ENCODE measurements around the gene CRIP3. TPM values are rescaled to one million over a fixed set of nuclear protein-coding genes. Genes with fewer than 3 reads are reported as not detected.

CRIP3 gene
- total and polyA plus RNA-seq, 2 donors (not counting 3 experiments of a cell fraction or from before 2014, with no cell fraction given) = not detected

- no peaks in the 10 kb centered on the region for H3K79me2 ChIP-seq (ENCODE audit: control insufficient read depth, insufficient read depth, low read length)
- H3K9ac ChIP-seq (replicated peaks; ENCODE audit: extremely low read depth, insufficient read depth, low read length) = no peak overlapping the region
- ChIA-PET CTCF (no interaction called here), POLR2A (no interaction called here)
- dilution Hi-C loops (cut with MboI; ENCODE audit: extremely low pct_ligation_motif_present, low sequenced_read_pairs) = no loop called here
- H3K27me3 ChIP-seq (ENCODE audit: control insufficient read depth in 2 of 2, insufficient read depth in 2 of 2, low read length in 2 of 2) = peaks cover under 1 to 2% of the 10 kb centered on the region in 2 experiments
- H3K27ac ChIP-seq (ENCODE audit: insufficient read depth, low read depth, low read length) = no peak overlapping the region
- no peaks in the 10 kb centered on the region for H3K36me3 ChIP-seq (ENCODE audit: control insufficient read depth in 2 of 2, extremely low read depth in 1 of 2, insufficient read depth in 2 of 2, low read length in 2 of 2)
- H3K9me1 ChIP-seq (replicated peaks; ENCODE audit: control insufficient read depth, extremely low read depth, insufficient read depth, low read length) = no peaks in the 10 kb centered on the region
- no peak overlapping the region for H3K4me3 ChIP-seq (replicated peaks in 1 of 3; ENCODE audit: insufficient read depth in 1 of 3, low read depth in 1 of 3, low read length in 3 of 3)
- no peaks in the 10 kb centered on the region for H3K9me3 ChIP-seq (replicated peaks; ENCODE audit: control insufficient read depth, insufficient read depth, low read length)
- H4K20me1 ChIP-seq (replicated peaks; ENCODE audit: control insufficient read depth, extremely low read depth, insufficient read depth, low read length) = no peaks in the 10 kb centered on the region
- H3K4me2 ChIP-seq (ENCODE audit: insufficient read depth, low read length) = no peak overlapping the region
- no TSS peak for BruUV-seq (replicated peaks)
- no peak for DNase-seq (ENCODE audit: low read depth, low spot score)
- intact Hi-C loops (cut with micrococcal nuclease) = no loop called here
- no peak for FAIRE-seq
- H3K4me1 ChIP-seq (ENCODE audit: control insufficient read depth, extremely low read depth, insufficient read depth, low read length) = no peaks in the 10 kb centered on the region
- TF ChIP-seq MYC (IDR thresholded peaks at IDR 0.05; ENCODE audit: low read depth, low read length) (no peak), GATA2 (IDR thresholded peaks at IDR 0.05; ENCODE audit: insufficient read depth, insufficient read length, low read depth, low read length) (no peak), JUN (IDR thresholded peaks at IDR 0.05; ENCODE audit: borderline replicate concordance, insufficient read depth, insufficient read length, low read depth) (no peak), POLR2A (IDR thresholded peaks at IDR 0.05; ENCODE audit: low read depth, low read length) (no peak), CTCF (IDR thresholded peaks at IDR 0.05; ENCODE audit: extremely low read depth in 1 of 2, insufficient read depth in 1 of 2, low read depth in 1 of 2, low read length in 2 of 2) (no peak), MAX (IDR thresholded peaks at IDR 0.05; ENCODE audit: insufficient read depth, insufficient read length) (no peak), FOS (IDR thresholded peaks at IDR 0.05; ENCODE audit: borderline replicate concordance, insufficient read depth, low read length) (no peak), POLR2AphosphoS5 (IDR thresholded peaks at IDR 0.05; ENCODE audit: insufficient read depth, low read depth, low read length) (no peak), EZH2 (IDR thresholded peaks at IDR 0.05; ENCODE audit: borderline replicate concordance, low read depth, low read length, severe bottlenecking) (no peak)
- H2AFZ ChIP-seq (ENCODE audit: low read depth, low read length) = no peak overlapping the region
Observed at GRCh38 chr6:43256670-43257366, 51.8 kb downstream of the CRIP3 start.

Small RNAs within 50 kb of the gene (small RNA-seq; reads per million reads assigned to genes)
- gene RPL12P47 (ENCODE audit: insufficient read depth, insufficient read length, low read depth, low replicate concordance) = not detected

Other genes with a start within 250 kb of the CRIP3 start
- gene MRPL2, start 249.4 kb downstream of the CRIP3 start, total RNA-seq = 59.7 and 63.6 TPM in 2 replicates
- 37.6 and 43.1 TPM in 2 replicates for gene MRPL2, start 249.4 kb downstream of the CRIP3 start, polyA plus RNA-seq
- 26.8 and 26.9 TPM in 2 replicates for gene KLC4, start 249.2 kb downstream of the CRIP3 start, total RNA-seq
- gene KLC4, start 249.2 kb downstream of the CRIP3 start, polyA plus RNA-seq = 17.4 and 17.7 TPM in 2 replicates
- 65.3 and 65.6 TPM in 2 replicates for gene PTK7, start 232.5 kb downstream of the CRIP3 start, total RNA-seq
- 41.9 and 44.6 TPM in 2 replicates for gene PTK7, start 232.5 kb downstream of the CRIP3 start, polyA plus RNA-seq
- 34.4 and 36.2 TPM in 2 replicates for gene SRF, start 137.6 kb downstream of the CRIP3 start, total RNA-seq
- gene SRF, start 137.6 kb downstream of the CRIP3 start, polyA plus RNA-seq = 55.8 and 61.5 TPM in 2 replicates
- 43.9 and 46.0 TPM in 2 replicates for gene CUL9, start 126.6 kb downstream of the CRIP3 start, total RNA-seq
- 36.5 and 38.7 TPM in 2 replicates for gene CUL9, start 126.6 kb downstream of the CRIP3 start, polyA plus RNA-seq
- 34.3 and 37.7 TPM in 2 replicates for gene DNPH1, start 79.3 kb downstream of the CRIP3 start, total RNA-seq
- gene DNPH1, start 79.3 kb downstream of the CRIP3 start, polyA plus RNA-seq = 120 and 131 TPM in 2 replicates
- 0.12 TPM in 1 of 2 replicates, not detected in the other for gene TTBK1, start 65.3 kb downstream of the CRIP3 start, total RNA-seq
- 0.06 TPM in 2 replicates for gene TTBK1, start 65.3 kb downstream of the CRIP3 start, polyA plus RNA-seq
- gene SLC22A7, start 10.6 kb downstream of the CRIP3 start, total RNA-seq = not detected in 2 replicates
- gene SLC22A7, start 10.6 kb downstream of the CRIP3 start, polyA plus RNA-seq = not detected in 2 replicates
- 13.0 and 13.6 TPM in 2 replicates for gene ZNF318, start 60.8 kb upstream of the CRIP3 start, total RNA-seq
- gene ZNF318, start 60.8 kb upstream of the CRIP3 start, polyA plus RNA-seq = 7.1 and 7.8 TPM in 2 replicates
- gene ABCC10, start 118.7 kb upstream of the CRIP3 start, total RNA-seq = 34.8 and 37.9 TPM in 2 replicates
- 29.2 and 32.9 TPM in 2 replicates for gene ABCC10, start 118.7 kb upstream of the CRIP3 start, polyA plus RNA-seq
- not detected in 2 replicates for gene DLK2, start 146.7 kb upstream of the CRIP3 start, total RNA-seq
- 0.36 and 0.38 TPM in 2 replicates for gene DLK2, start 146.7 kb upstream of the CRIP3 start, polyA plus RNA-seq
- gene TJAP1, start 168.7 kb upstream of the CRIP3 start, total RNA-seq = 31.8 and 33.1 TPM in 2 replicates
- 28.4 and 29.9 TPM in 2 replicates for gene TJAP1, start 168.7 kb upstream of the CRIP3 start, polyA plus RNA-seq
- 0.25 and 0.58 TPM in 2 replicates for gene LRRC73, start 201.5 kb upstream of the CRIP3 start, total RNA-seq
- 0.11 and 0.14 TPM in 2 replicates for gene LRRC73, start 201.5 kb upstream of the CRIP3 start, polyA plus RNA-seq
- gene YIPF3, start 208.1 kb upstream of the CRIP3 start, total RNA-seq = 117 and 119 TPM in 2 replicates
- gene YIPF3, start 208.1 kb upstream of the CRIP3 start, polyA plus RNA-seq = 470 and 561 TPM in 2 replicates
- 40.6 and 46.0 TPM in 2 replicates for gene POLR1C, start 208.3 kb upstream of the CRIP3 start, total RNA-seq
- 34.7 and 39.8 TPM in 2 replicates for gene POLR1C, start 208.3 kb upstream of the CRIP3 start, polyA plus RNA-seq